Activated naive CD4-positive, alpha-beta T cell treated with anti-CD3 and anti-CD28 coated beads, Interleukin-2, amount 10 ng/mL, durations not matched to agents 7 days and 5 days (primary cell): ENCODE data around the gene ZSCAN10.

ENCODE experiments used
- CTCF ChIA-PET: fragments of 350-600 bp; sonication (Branson Sonifier 250); formaldehyde crosslinking; loops from one replicate; lab custom pipeline; 2021; ENCODE audit warnings: antibody characterized with exemption; lab: Charles Lee
- DNase-seq: peaks from one replicate; pipeline ENCODE4 v3.0.0-alpha.2; 2020
- H3K27ac Mint-ChIP-seq: one replicate; pipeline ENCODE4 v1.8.0; 2021; ENCODE audit warnings: mild to moderate bottlenecking, moderate library complexity, mixed read lengths
- H3K27me3 Mint-ChIP-seq: one replicate; pipeline ENCODE4 v1.8.0; 2021; ENCODE audit warnings: mild to moderate bottlenecking, mixed read lengths
- H3K36me3 Mint-ChIP-seq: one replicate; pipeline ENCODE4 v1.8.0; 2021; ENCODE audit warnings: mixed read lengths
- H3K4me1 Mint-ChIP-seq: one replicate; pipeline ENCODE4 v1.8.0; 2021; ENCODE audit warnings: mixed read lengths
- H3K4me3 Mint-ChIP-seq: one replicate; pipeline ENCODE4 v1.8.0; 2021; ENCODE audit warnings: mild to moderate bottlenecking, moderate library complexity, mixed read lengths
- H3K9me3 Mint-ChIP-seq: one replicate; pipeline ENCODE4 v1.8.0; 2021; ENCODE audit warnings: mixed read lengths

ZSCAN10 gene

GRCh38 chr16:3042376-3042775, 56.7 kb downstream of the ZSCAN10 start:
- DNase-seq, result no peak
- H3K36me3 Mint-ChIP-seq, result peaks cover 4% of the 10 kb centered on the region
- H3K27me3 Mint-ChIP-seq, result peaks cover 100% of the 10 kb centered on the region
- CTCF ChIA-PET, result interaction anchor here (8.5 kb wide), 1 partner anchor 12 kb away, joined by 80 read pairs; no protein-coding TSS in a partner anchor
- H3K9me3 Mint-ChIP-seq, result no peaks in the 10 kb centered on the region
- peaks cover 22% of the 10 kb centered on the region for H3K4me1 Mint-ChIP-seq
- no peak overlapping the region for H3K4me3 Mint-ChIP-seq
- no peak overlapping the region for H3K27ac Mint-ChIP-seq

GRCh38 chr16:3038896-3039295, 60.2 kb downstream of the ZSCAN10 start:
- DNase-seq, result no peak
- Mint-ChIP-seq H3K27ac (no peak overlapping the region), H3K27me3 (peaks cover 100% of the 10 kb centered on the region), H3K4me1 (peaks cover 17% of the 10 kb centered on the region), H3K36me3 (peaks cover under 1% of the 10 kb centered on the region), H3K4me3 (no peak overlapping the region), H3K9me3 (no peaks in the 10 kb centered on the region)
- CTCF ChIA-PET, result interaction anchor here (8.5 kb wide), 1 partner anchor 9 kb away, joined by 80 read pairs; no protein-coding TSS in a partner anchor
